Liver (tissue), 9 donors: ENCODE results near the gene SLC27A3. TPM values are rescaled to one million over a fixed set of nuclear protein-coding genes. Genes with fewer than 3 reads are reported as not detected.

Experiments
- DNase-seq: peaks from one replicate; pipeline ENCODE4 v3.0.0-alpha.2; 2017; ENCODE audit warnings: low spot score
- H3K27ac ChIP-seq, 2 donors: one replicate each; pipeline ENCODE4 v1.7.0; 2013; ENCODE audit warnings: inconsistent platforms in 2 of 2, low read length in 2 of 2, control low read depth in 1 of 2, low read depth in 1 of 2, mild to moderate bottlenecking in 1 of 2
- H3K27me3 ChIP-seq, 4 donors: one replicate each; pipeline versions ENCODE4 v1.6.1 to v1.7.0; 2013; ENCODE audit warnings: low read length in 3 of 4, inconsistent platforms in 1 of 4, mild to moderate bottlenecking in 1 of 4, moderate library complexity in 1 of 4; ENCODE audit not compliant: control insufficient read depth in 4 of 4, insufficient read depth in 4 of 4
- H3K36me3 ChIP-seq, 4 donors: one replicate each; pipeline versions ENCODE4 v1.6.1 to v1.7.0; 2013; ENCODE audit warnings: low read length in 3 of 4, mild to moderate bottlenecking in 3 of 4, low read depth in 1 of 4, moderate library complexity in 1 of 4; ENCODE audit not compliant: control insufficient read depth in 4 of 4, insufficient read depth in 3 of 4
- H3K4me1 ChIP-seq, 4 donors: one replicate each; pipeline versions ENCODE4 v1.6.1 to v1.7.0; 2013; ENCODE audit warnings: low read length in 3 of 4, mild to moderate bottlenecking in 3 of 4, moderate library complexity in 1 of 4; ENCODE audit not compliant: control insufficient read depth in 4 of 4, insufficient read depth in 4 of 4
- H3K4me3 ChIP-seq, 3 donors: one replicate each; pipeline versions ENCODE4 v1.6.1 to v1.7.0; 2013; ENCODE audit warnings: low read length in 3 of 3, control low read depth in 1 of 3, low read depth in 1 of 3, mild to moderate bottlenecking in 1 of 3
- H3K9ac ChIP-seq, 2 donors: one replicate each; pipeline ENCODE4 v1.7.0; 2013; ENCODE audit warnings: low read length in 2 of 2, mild to moderate bottlenecking in 2 of 2, moderate library complexity in 2 of 2, control low read depth in 1 of 2, low read depth in 1 of 2
- H3K9me3 ChIP-seq, 4 donors: one replicate each; pipeline versions ENCODE4 v1.6.1 to v1.7.0; 2013; ENCODE audit warnings: low read length in 3 of 4; ENCODE audit not compliant: control insufficient read depth in 4 of 4
- ATF3 ChIP-seq: IDR thresholded peaks from 2 replicates; pipeline ENCODE4 v1.6.1; 2016; ENCODE audit warnings: antibody characterized with exemption
- CTCF ChIP-seq: fragments of 150-350 bp; IDR thresholded peaks from 2 replicates; pipeline ENCODE4 v1.5.1; 2017; ENCODE audit warnings: improper control_type of control experiment, low read depth, low read length; ENCODE audit not compliant: missing input control
- EGR1 ChIP-seq, 2 donors: IDR thresholded peaks; 2 replicates each; pipeline ENCODE4 v1.6.1; 2016 to 2018; ENCODE audit warnings: antibody characterized with exemption in 2 of 2, low read depth in 2 of 2
- FOXA1 ChIP-seq: IDR thresholded peaks from 2 replicates; pipeline ENCODE4 v1.6.1; 2016; ENCODE audit warnings: antibody characterized with exemption
- FOXA2 ChIP-seq: IDR thresholded peaks from 2 replicates; pipeline ENCODE4 v1.6.1; 2016; ENCODE audit warnings: antibody characterized with exemption
- GABPA ChIP-seq, 2 donors: IDR thresholded peaks in 1 of 2; conservative IDR thresholded peaks in 1 of 2; 2 replicates each; pipeline ENCODE4 v1.6.1; 2016; ENCODE audit warnings: antibody characterized with exemption in 2 of 2, mild to moderate bottlenecking in 1 of 2, moderate library complexity in 1 of 2
- HNF4A ChIP-seq, 2 donors: conservative IDR thresholded peaks; 2 replicates each; pipeline ENCODE4 v1.6.1; 2016; ENCODE audit warnings: antibody characterized with exemption in 2 of 2, mild to moderate bottlenecking in 2 of 2
- HNF4G ChIP-seq: IDR thresholded peaks from 2 replicates; pipeline ENCODE4 v1.6.1; 2016; ENCODE audit warnings: antibody characterized with exemption
- JUND ChIP-seq, 2 donors: IDR thresholded peaks; 2 replicates each; pipeline ENCODE4 v1.6.1; 2016; ENCODE audit warnings: antibody characterized with exemption in 2 of 2
- MAX ChIP-seq: IDR thresholded peaks from 2 replicates; pipeline ENCODE4 v1.6.1; 2016; ENCODE audit warnings: antibody characterized with exemption
- RAD21 ChIP-seq, 2 donors: IDR thresholded peaks; 2 replicates each; pipeline ENCODE4 v1.6.1; 2016; ENCODE audit warnings: antibody characterized with exemption in 2 of 2, mild to moderate bottlenecking in 2 of 2
- REST ChIP-seq: IDR thresholded peaks from 2 replicates; pipeline ENCODE4 v1.6.1; 2016; ENCODE audit warnings: antibody characterized with exemption, mild to moderate bottlenecking
- RXRA ChIP-seq, 2 donors: IDR thresholded peaks; 2 replicates each; pipeline ENCODE4 v1.6.1; 2017 to 2018; ENCODE audit warnings: antibody characterized with exemption in 2 of 2, mild to moderate bottlenecking in 1 of 2
- SP1 ChIP-seq: IDR thresholded peaks from 2 replicates; pipeline ENCODE4 v1.6.1; 2018; ENCODE audit warnings: antibody characterized with exemption, mild to moderate bottlenecking
- YY1 ChIP-seq: IDR thresholded peaks from 2 replicates; pipeline ENCODE4 v1.6.1; 2016; ENCODE audit warnings: antibody characterized with exemption, mild to moderate bottlenecking
- ZBTB33 ChIP-seq: IDR thresholded peaks from 2 replicates; pipeline ENCODE4 v1.6.1; 2016; ENCODE audit warnings: antibody characterized with exemption
- whole genome bisulfite sequencing: extraction: QIAGEN DNeasy Blood & Tissue Kit; methylation state at CpG from one replicate; pipeline ENCODE4 v1.1.7; 2013; 5-methylcytosine and 5-hydroxymethylcytosine counted together
- polyA plus RNA-seq, 2 donors: library from polyadenylated mRNA; stranded (reverse) in 1 of 2; unstranded in 1 of 2; fragments of 200-250 nt in 1 of 2; fragments of >200 nt in 1 of 2; fragmentation: Nextera tagmentation in 1 of 2; extraction: Ambion mirVana in 1 of 2; gene quantifications; one replicate each; pipeline versions ENCODE4 v1.2.1 to v1.2.3, GENCODE V29; 2013 to 2015
- total RNA-seq, 2 donors: library from RNA; depleted of rRNA; stranded (reverse); fragments of >200 nt; gene quantifications; one replicate each; pipeline ENCODE4 v1.2.3, GENCODE V29; 2014
- donor health status: healthy.
- donor health status: healthy.
- donor health status: healthy.
- donor health status: healthy.
- donor health status: healthy.

Gene SLC27A3
- total and polyA plus RNA-seq, 4 donors: 18.1 to 47.4 (median 28.2) TPM

GRCh38 chr1:153776352-153776751, 1.1 kb downstream of the SLC27A3 start:
- Histone ChIP-seq H3K27me3 (no peaks in the 10 kb centered on the region), H3K4me3 (peak overlapping the region; percentile 27 to 69 (median 64)), H3K9me3 (no peaks in the 10 kb centered on the region), H3K4me1 (peaks cover 34 to 76% (median 51%) of the 10 kb centered on the region in 4 donors), H3K27ac (peak overlapping the region; percentile 58 to 83), H3K36me3 (peaks cover 8 to 15% (median 9%) of the 10 kb centered on the region in 4 donors), H3K9ac (peak overlapping the region in 1 of 2 donors; percentile 2)
- no peak for DNase-seq
- WGBS: 77% methylated on average over 10 of the region's 10 CpGs
- TF ChIP-seq RXRA (IDR thresholded peaks at IDR 0.05): no peak
- TF ChIP-seq MAX: no peak
- no peak for TF ChIP-seq FOXA2
- no peak for TF ChIP-seq FOXA1
- TF ChIP-seq REST: no peak
- no peak for TF ChIP-seq RAD21 (IDR thresholded peaks at IDR 0.05)
- no peak for TF ChIP-seq ATF3
- no peak for TF ChIP-seq EGR1 (IDR thresholded peaks at IDR 0.05; ENCODE audit: low read depth in 2 of 2)
- no peak for TF ChIP-seq YY1
- TF ChIP-seq HNF4G: no peak
- TF ChIP-seq CTCF: no peak
- TF ChIP-seq JUND (IDR thresholded peaks at IDR 0.05): no peak
- TF ChIP-seq HNF4A (conservative IDR thresholded peaks at IDR 0.05): no peak

GRCh38 chr1:153776845-153777370, 1.7 kb downstream of the SLC27A3 start:
- Histone ChIP-seq H3K9me3 (no peaks in the 10 kb centered on the region), H3K9ac (no peak overlapping the region), H3K36me3 (peaks cover 7 to 15% (median 9%) of the 10 kb centered on the region in 4 donors), H3K4me1 (peaks cover 34 to 76% (median 51%) of the 10 kb centered on the region in 4 donors), H3K27ac (peak overlapping the region in 1 of 2 donors; percentile 74), H3K27me3 (no peaks in the 10 kb centered on the region), H3K4me3 (peak overlapping the region in 1 of 3 donors; percentile 64)
- no peak for DNase-seq
- WGBS: 85% methylated on average over 10 of the region's 10 CpGs
- TF ChIP-seq GABPA (IDR thresholded peaks at IDR 0.05 in 1 of 2, conservative IDR thresholded peaks at IDR 0.05 in 1 of 2): no peak
- TF ChIP-seq SP1: no peak
- TF ChIP-seq ZBTB33: no peak
- TF ChIP-seq CTCF: no peak
- TF ChIP-seq RXRA (IDR thresholded peaks at IDR 0.05): no peak
- TF ChIP-seq ATF3: no peak
